Transverse colon (tissue), 4 donors: ENCODE data around the gene TPH2. TPM values are rescaled to one million over a fixed set of nuclear protein-coding genes. Genes with fewer than 3 reads are reported as not detected.

Experiments used
- DNase-seq: peaks from one replicate; pipeline ENCODE4 v3.0.0-alpha.2; 2019
- H3K27ac ChIP-seq, 4 donors: fragments of 200-600 bp; sonication (generic); 2 replicates each; pipeline ENCODE4 v1.5.1; 2016 to 2018; ENCODE audit warnings: inconsistent platforms in 4 of 4
- H3K27me3 ChIP-seq: fragments of 200-600 bp; sonication (generic); 2 replicates; pipeline ENCODE4 v1.5.1; 2017; ENCODE audit warnings: inconsistent platforms
- H3K36me3 ChIP-seq, 4 donors: fragments of 200-600 bp; sonication (generic); 2 replicates each; pipeline ENCODE4 v1.5.1; 2017 to 2019; ENCODE audit warnings: inconsistent platforms in 4 of 4
- H3K4me1 ChIP-seq, 4 donors: fragments of 200-600 bp; sonication (generic); 2 replicates each; pipeline ENCODE4 v1.5.1; 2017 to 2020; ENCODE audit warnings: inconsistent platforms in 4 of 4
- H3K4me3 ChIP-seq, 4 donors: fragments of 200-600 bp; sonication (generic); 1 replicate in 1 of 4; 2 replicates in 3 of 4; pipeline versions ENCODE4 v1.5.1 to v1.6.1; 2017 to 2019; ENCODE audit warnings: inconsistent platforms in 4 of 4
- H3K9me3 ChIP-seq, 2 donors: fragments of 200-600 bp; sonication (generic); 2 replicates each; pipeline ENCODE4 v1.5.1; 2017 to 2019; ENCODE audit warnings: inconsistent platforms in 2 of 2
- EP300 ChIP-seq: sonication (generic); formaldehyde crosslinking; IDR thresholded peaks from one replicate; pipeline ENCODE4 v1.6.1; 2017; ENCODE audit warnings: antibody characterized with exemption, low read depth
- POLR2A ChIP-seq: fragments of 450-650 bp; IDR thresholded peaks from one replicate; pipeline ENCODE4 v1.6.1; 2016; ENCODE audit warnings: antibody characterized with exemption, mild to moderate bottlenecking, moderate library complexity
- POLR2AphosphoS5 ChIP-seq, 3 donors: sonication (generic); formaldehyde crosslinking; IDR thresholded peaks; one replicate each; pipeline ENCODE4 v1.6.1; 2016; ENCODE audit warnings: antibody characterized with exemption in 3 of 3
- WGBS, 2 donors: methylation state at CpG; one replicate each; pipeline ENCODE4 v1.1.5; 2018; ENCODE audit warnings: low coverage in 1 of 2; 5-methylcytosine and 5-hydroxymethylcytosine counted together
- in situ Hi-C, 4 donors: fragments of 200-750 bp; cut with MboI; loops; one replicate each; pipeline versions ENCODE4 v1.15.0 to v1.15.1; 2017; ENCODE audit warnings: low sequenced_read_pairs in 3 of 4, low pct_ligation_motif_present in 1 of 4, low pct_unique_long_range_greater_than_20kb in 1 of 4
- intact Hi-C: fragments of 100-400 bp; cut with DNase I; formaldehyde crosslinking; loops from one replicate; pipeline ENCODE4 v1.15.1; 2023; ENCODE audit warnings: low total_unique reads
- total RNA-seq, 4 donors: library from RNA; depleted of rRNA; stranded (reverse); fragments of >200 nt; gene quantifications; one replicate each; pipeline ENCODE4 v1.1.0, GENCODE V29; 2016
- TF ChIP-seq, protein P1 (sequence below), 5 experiments: fragments of 200-600 bp in 3 of 5; fragments of 450-650 bp in 2 of 5; sonication (generic) in 3 of 5; IDR thresholded peaks; 1 replicate in 2 of 5; 2 replicates in 3 of 5; pipeline ENCODE4 v1.5.1; 2016 to 2017; ENCODE audit warnings: antibody characterized with exemption in 5 of 5, inconsistent platforms in 3 of 5, mild to moderate bottlenecking in 2 of 5, moderate library complexity in 1 of 5

Gene TPH2
- total RNA-seq, 4 donors from 2014 or later, result not detected

DNA sequence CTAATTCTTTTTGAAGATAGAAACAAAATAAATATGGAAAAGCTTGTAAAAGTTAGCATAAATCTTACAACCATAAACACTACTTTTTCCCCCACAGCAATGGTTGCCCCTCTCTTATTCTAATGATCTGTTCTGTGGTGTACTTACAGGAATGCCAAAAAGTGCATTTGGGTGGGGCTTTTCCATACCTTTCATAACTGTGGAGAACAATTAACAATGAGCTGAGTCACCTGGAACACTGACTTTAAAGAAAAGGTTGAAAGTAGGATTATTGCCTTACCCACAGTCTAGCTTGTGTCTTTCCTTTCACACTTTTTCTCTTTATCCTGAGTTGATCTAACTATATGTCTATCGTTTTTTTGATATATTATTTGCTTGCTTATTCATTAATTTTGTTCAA lies 86.9 kb downstream of the TPH2 start:
- H3K27me3 ChIP-seq, result no peaks in the 10 kb centered on the region
- no peaks in the 10 kb centered on the region for H3K9me3 ChIP-seq
- in situ Hi-C loops (no loop called here), intact Hi-C loops (no loop called here)
- no peaks in the 10 kb centered on the region for H3K36me3 ChIP-seq
- H3K4me1 ChIP-seq, result no peaks in the 10 kb centered on the region
- no peak overlapping the region for H3K4me3 ChIP-seq
- WGBS, 2 donors, result 32 to 44% methylated on average over 1 of the region's 1 CpG
- H3K27ac ChIP-seq, result no peak overlapping the region
- TF ChIP-seq POLR2A (no peak), EP300 (no peak), POLR2AphosphoS5 (IDR thresholded peaks at IDR 0.05) (no peak)
- TF ChIP-seq, protein P1, sequence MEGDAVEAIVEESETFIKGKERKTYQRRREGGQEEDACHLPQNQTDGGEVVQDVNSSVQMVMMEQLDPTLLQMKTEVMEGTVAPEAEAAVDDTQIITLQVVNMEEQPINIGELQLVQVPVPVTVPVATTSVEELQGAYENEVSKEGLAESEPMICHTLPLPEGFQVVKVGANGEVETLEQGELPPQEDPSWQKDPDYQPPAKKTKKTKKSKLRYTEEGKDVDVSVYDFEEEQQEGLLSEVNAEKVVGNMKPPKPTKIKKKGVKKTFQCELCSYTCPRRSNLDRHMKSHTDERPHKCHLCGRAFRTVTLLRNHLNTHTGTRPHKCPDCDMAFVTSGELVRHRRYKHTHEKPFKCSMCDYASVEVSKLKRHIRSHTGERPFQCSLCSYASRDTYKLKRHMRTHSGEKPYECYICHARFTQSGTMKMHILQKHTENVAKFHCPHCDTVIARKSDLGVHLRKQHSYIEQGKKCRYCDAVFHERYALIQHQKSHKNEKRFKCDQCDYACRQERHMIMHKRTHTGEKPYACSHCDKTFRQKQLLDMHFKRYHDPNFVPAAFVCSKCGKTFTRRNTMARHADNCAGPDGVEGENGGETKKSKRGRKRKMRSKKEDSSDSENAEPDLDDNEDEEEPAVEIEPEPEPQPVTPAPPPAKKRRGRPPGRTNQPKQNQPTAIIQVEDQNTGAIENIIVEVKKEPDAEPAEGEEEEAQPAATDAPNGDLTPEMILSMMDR (IDR thresholded peaks at IDR 0.05), result no peak
- no peak for DNase-seq

DNA sequence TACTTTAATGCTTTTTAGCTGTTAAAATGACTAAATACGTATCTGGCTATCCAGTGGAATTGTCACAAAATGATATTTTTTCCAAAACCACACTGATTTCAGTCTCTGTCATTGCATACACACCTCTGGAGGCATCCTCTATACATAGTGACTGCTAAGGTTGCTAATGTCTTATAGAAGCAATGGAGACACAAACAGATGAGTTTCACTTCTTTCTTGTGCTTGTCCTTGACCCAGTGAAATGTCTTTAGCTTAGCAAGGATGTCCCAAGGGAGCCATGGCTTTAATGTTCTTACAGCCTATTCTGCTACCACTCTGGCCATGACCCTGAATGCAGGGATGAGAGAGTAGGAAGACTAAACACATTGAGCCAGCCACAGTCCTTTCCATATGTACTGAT lies 90.3 kb downstream of the TPH2 start:
- no peaks in the 10 kb centered on the region for H3K9me3 ChIP-seq
- no peak for TF ChIP-seq EP300
- 40 to 70% methylated on average over 1 of the region's 1 CpG for whole genome bisulfite sequencing, 2 donors
- H3K27me3 ChIP-seq, result no peaks in the 10 kb centered on the region
- H3K36me3 ChIP-seq, result no peaks in the 10 kb centered on the region
- no peak for DNase-seq
- in situ Hi-C loops (no loop called here), intact Hi-C loops (no loop called here)
- no peak overlapping the region for H3K4me3 ChIP-seq
- H3K27ac ChIP-seq, result no peak overlapping the region
- no peaks in the 10 kb centered on the region for H3K4me1 ChIP-seq

DNA sequence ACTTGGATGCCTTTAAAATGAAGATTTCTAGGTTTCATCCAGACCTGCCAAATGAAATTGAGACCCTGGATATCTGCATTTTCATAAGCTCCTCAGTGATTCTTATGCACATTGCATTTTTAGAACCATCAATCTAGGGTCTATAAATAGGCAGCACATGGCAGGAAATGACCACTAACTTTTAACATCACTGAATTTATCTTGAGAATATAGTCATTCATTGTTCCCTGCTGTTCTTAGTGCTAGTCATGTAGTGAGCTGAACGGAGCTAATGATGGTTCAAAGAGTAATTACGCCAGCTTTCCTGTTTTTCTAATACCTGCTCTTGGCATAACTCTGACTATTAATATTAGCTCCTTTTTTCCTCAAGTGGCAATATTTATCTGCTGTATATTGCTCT lies 91.6 kb downstream of the TPH2 start:
- Histone ChIP-seq H3K36me3 (no peaks in the 10 kb centered on the region), H3K9me3 (no peaks in the 10 kb centered on the region), H3K4me1 (no peaks in the 10 kb centered on the region), H3K27ac (no peak overlapping the region), H3K4me3 (no peak overlapping the region), H3K27me3 (no peaks in the 10 kb centered on the region)
- intact Hi-C loops (no loop called here), in situ Hi-C loops (no loop called here)
- TF ChIP-seq, protein P1 (IDR thresholded peaks at IDR 0.05), result no peak
- TF ChIP-seq EP300 (no peak), POLR2AphosphoS5 (IDR thresholded peaks at IDR 0.05) (no peak), POLR2A (no peak)
- 34 to 63% methylated on average over 2 of the region's 2 CpGs for WGBS, 2 donors
- no peak for DNase-seq

DNA sequence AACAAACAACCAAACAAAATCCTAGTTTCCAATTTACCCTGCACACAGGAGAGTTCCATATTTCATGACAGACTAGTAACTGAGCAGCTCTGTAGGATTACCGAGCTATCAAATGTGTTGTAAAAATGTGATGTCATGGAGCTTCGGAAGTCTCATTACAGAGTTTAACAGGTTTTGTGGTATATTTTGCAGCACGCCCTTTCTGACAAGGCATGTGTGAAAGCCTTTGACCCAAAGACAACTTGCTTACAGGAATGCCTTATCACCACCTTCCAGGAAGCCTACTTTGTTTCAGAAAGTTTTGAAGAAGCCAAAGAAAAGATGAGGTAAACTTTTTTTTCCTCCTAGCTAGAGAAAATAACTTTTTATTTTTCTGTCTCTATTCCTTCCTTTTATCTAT lies 92.4 kb downstream of the TPH2 start:
- Histone ChIP-seq H3K4me3 (no peak overlapping the region), H3K4me1 (no peaks in the 10 kb centered on the region), H3K27me3 (no peaks in the 10 kb centered on the region), H3K36me3 (no peaks in the 10 kb centered on the region), H3K27ac (no peak overlapping the region), H3K9me3 (no peaks in the 10 kb centered on the region)
- no peak for DNase-seq
- in situ Hi-C loops (no loop called here), intact Hi-C loops (no loop called here)
- WGBS, 2 donors, result 54 to 60% methylated on average over 1 to 3 of the region's 3 CpGs
- TF ChIP-seq POLR2AphosphoS5 (IDR thresholded peaks at IDR 0.05) (no peak), EP300 (no peak), POLR2A (no peak)
- TF ChIP-seq, protein P1 (IDR thresholded peaks at IDR 0.05), result no peak

- in situ Hi-C loops, result no loop called here
- no peak for DNase-seq
- H3K27me3 ChIP-seq, result no peaks in the 10 kb centered on the region
- TF ChIP-seq POLR2AphosphoS5 (IDR thresholded peaks at IDR 0.05) (no peak), POLR2A (no peak), EP300 (no peak)
- TF ChIP-seq, protein P1 (IDR thresholded peaks at IDR 0.05), result no peak
- no peaks in the 10 kb centered on the region for H3K36me3 ChIP-seq
- no peaks in the 10 kb centered on the region for H3K4me1 ChIP-seq
- 68 to 70% methylated on average over 2 of the region's 2 CpGs for WGBS, 2 donors
- no peak overlapping the region for H3K27ac ChIP-seq
- H3K9me3 ChIP-seq, result no peaks in the 10 kb centered on the region
- intact Hi-C loops, result no loop called here
- H3K4me3 ChIP-seq, result no peak overlapping the region
Observed at GRCh38 chr12:72033991-72034390, 95.3 kb downstream of the TPH2 start.
